ENCODE results near the gene IMMT.

DNA sequence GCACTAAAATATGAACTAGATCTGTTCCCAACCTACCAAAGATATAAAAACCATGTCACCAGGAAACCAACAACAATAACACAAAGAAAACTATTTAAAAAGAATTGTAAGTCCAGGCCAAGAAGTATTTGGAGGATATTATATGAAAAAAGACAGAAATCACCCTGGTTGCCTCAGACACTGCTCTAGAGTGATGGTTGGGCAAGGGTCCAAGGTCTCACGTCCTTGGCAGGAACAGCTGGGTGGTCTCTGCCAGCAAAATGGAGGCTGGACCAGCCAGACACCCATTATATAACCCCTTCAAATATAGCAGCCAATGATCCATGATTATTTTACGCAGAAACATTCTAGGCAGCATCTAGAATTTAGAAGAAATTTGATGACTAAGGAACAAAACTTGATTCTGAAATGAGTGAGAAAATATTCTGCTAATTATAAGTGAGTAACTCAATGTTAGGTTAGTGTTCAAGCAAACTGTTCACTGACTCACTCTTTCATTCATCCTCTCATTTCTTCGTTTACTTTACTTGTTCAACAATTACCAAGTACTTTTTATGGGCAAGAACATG is 39.4 kb upstream of the IMMT start:
- no peak for TF ChIP-seq POLR2A (IDR thresholded peaks at IDR 0.05; ENCODE audit: low read length)
- no peak for TF ChIP-seq GATA1 (IDR thresholded peaks at IDR 0.05; ENCODE audit: low read depth, low read length)
